Measurements from ENCODE around the gene TTC39B. TPM values are rescaled to one million over a fixed set of nuclear protein-coding genes. Genes with fewer than 3 reads are reported as not detected.

The TTC39B gene
- total and polyA plus RNA-seq, 2 of the 8 experiments (the other 6 are each of a cell fraction or from before 2014, with no cell fraction given) = 1.6 to 10.9 TPM

- TF ChIP-seq EP300 (IDR thresholded peaks at IDR 0.05; ENCODE audit: borderline replicate concordance in 1 of 2, low read depth in 2 of 2, low read length in 2 of 2) = no peak
- no peak for TF ChIP-seq SP1 (IDR thresholded peaks at IDR 0.05; ENCODE audit: low read depth, low read length)
- TF ChIP-seq POLR2A (IDR thresholded peaks at IDR 0.05; ENCODE audit: control extremely low read depth in 1 of 2, low read depth in 2 of 2, low read length in 2 of 2) = no peak
- TF ChIP-seq POLR2AphosphoS5 (IDR thresholded peaks at IDR 0.05; ENCODE audit: low read depth, low read length) = no peak
- no peak for TF ChIP-seq BRCA1 (IDR thresholded peaks at IDR 0.05; ENCODE audit: low read depth, low read length)
- TF ChIP-seq E2F6 (IDR thresholded peaks at IDR 0.05) = no peak
- TF ChIP-seq CTCF (IDR thresholded peaks at IDR 0.05; ENCODE audit: control extremely low read depth in 1 of 3, insufficient read depth in 1 of 3, low read depth in 1 of 3, low read length in 3 of 3) = no peak
- TF ChIP-seq JUND (IDR thresholded peaks at IDR 0.05; ENCODE audit: low read length) = no peak
- no peak for TF ChIP-seq KDM4A (IDR thresholded peaks at IDR 0.05; ENCODE audit: low read depth, low read length, severe bottlenecking)
Measured at GRCh38 chr9:15293804-15294316, 13.2 kb downstream of the TTC39B start (continued).

Measured in H1 (cell line).